GM23248 (cell line): ENCODE measurements around the gene ORMDL2. TPM values are rescaled to one million over a fixed set of nuclear protein-coding genes. Genes with fewer than 3 reads are reported as not detected.

Experiments
- DNase-seq: peaks from one replicate; pipeline ENCODE4 v3.0.0-alpha.2; 2015
- H2AFZ ChIP-seq: fragments of 200-600 bp; sonication (generic); 2 replicates; pipeline ENCODE4 v1.6.1; 2016; ENCODE audit warnings: antibody characterized with exemption
- H3F3A ChIP-seq: fragments of 200-600 bp; sonication (generic); 2 replicates; pipeline ENCODE4 v1.6.1; 2016; ENCODE audit warnings: mild to moderate bottlenecking, antibody characterized with exemption, mixed run types; ENCODE audit not compliant: insufficient read depth
- H3K27ac ChIP-seq: fragments of 200-600 bp; sonication (generic); 2 replicates; pipeline ENCODE4 v1.5.1; 2016; ENCODE audit warnings: mild to moderate bottlenecking
- H3K27me3 ChIP-seq: fragments of 200-600 bp; sonication (generic); replicated peaks from 2 replicates; pipeline ENCODE4 v1.6.1; 2016; ENCODE audit warnings: mild to moderate bottlenecking; ENCODE audit not compliant: insufficient read depth
- H3K36me3 ChIP-seq: fragments of 200-600 bp; sonication (generic); 2 replicates; pipeline ENCODE4 v1.6.1; 2016; ENCODE audit warnings: low read depth, mild to moderate bottlenecking
- H3K4me1 ChIP-seq: fragments of 200-600 bp; sonication (generic); 2 replicates; pipeline ENCODE4 v1.6.1; 2016; ENCODE audit warnings: mild to moderate bottlenecking; ENCODE audit not compliant: insufficient read depth
- H3K4me2 ChIP-seq: fragments of 200-600 bp; sonication (generic); one replicate; pipeline ENCODE4 v1.6.1; 2016; ENCODE audit warnings: mild to moderate bottlenecking; ENCODE audit not compliant: unreplicated experiment
- H3K4me3 ChIP-seq: fragments of 200-600 bp; sonication (generic); 2 replicates; pipeline ENCODE4 v1.5.1; 2016; ENCODE audit warnings: mild to moderate bottlenecking
- H3K79me2 ChIP-seq: fragments of 200-600 bp; sonication (generic); 2 replicates; pipeline ENCODE4 v1.6.1; 2016; ENCODE audit warnings: mild to moderate bottlenecking; ENCODE audit not compliant: insufficient read depth
- H3K9ac ChIP-seq: fragments of 200-600 bp; sonication (generic); 2 replicates; pipeline ENCODE4 v1.6.1; 2016; ENCODE audit warnings: mild to moderate bottlenecking
- H3K9me2 ChIP-seq: fragments of 200-600 bp; sonication (generic); 2 replicates; pipeline ENCODE4 v1.6.1; 2016; ENCODE audit warnings: mixed run types, mild to moderate bottlenecking, moderate library complexity; ENCODE audit not compliant: insufficient read depth
- H3K9me3 ChIP-seq: fragments of 200-600 bp; sonication (generic); one replicate; pipeline ENCODE4 v1.6.1; 2017; ENCODE audit warnings: low read depth
- H4K20me1 ChIP-seq: fragments of 200-600 bp; sonication (generic); 2 replicates; pipeline ENCODE4 v1.6.0; 2016; ENCODE audit not compliant: insufficient read depth
- EZH2 ChIP-seq: fragments of 200-600 bp; sonication (generic); IDR thresholded peaks from 2 replicates; pipeline ENCODE4 v1.6.1; 2018; ENCODE audit warnings: antibody characterized with exemption, mild to moderate bottlenecking; ENCODE audit not compliant: insufficient read depth, poor library complexity, severe bottlenecking
- EZH2phosphoT487 ChIP-seq: fragments of 200-600 bp; sonication (generic); IDR thresholded peaks from 2 replicates; pipeline ENCODE4 v1.6.1; 2018; ENCODE audit warnings: antibody characterized with exemption, moderate library complexity, mild to moderate bottlenecking, low read depth; ENCODE audit not compliant: insufficient read depth
- WGBS, 2 experiments: methylation state at CpG; one replicate each; pipeline ENCODE4 v1.1.6; 2015 to 2017; ENCODE audit warnings: low lambda C conversion rate in 2 of 2, low coverage in 1 of 2; ENCODE audit errors: missing lambda C conversion rate in 2 of 2; 5-methylcytosine and 5-hydroxymethylcytosine counted together
- in situ Hi-C: fragments of 300-500 bp; cut with MboI; formaldehyde crosslinking; loops from 2 replicates; pipeline ENCODE4 v1.15.0; 2020
- polyA plus RNA-seq: library from polyadenylated mRNA; unstranded; fragments of >200 nt; fragmentation: Nextera tagmentation; extraction: Ambion mirVana; gene quantifications from 2 replicates; pipeline ENCODE4 v1.2.1, GENCODE V29; 2016
- total RNA-seq: library from RNA; depleted of rRNA; stranded (reverse); fragments of >200 nt; shearing (Covaris generic); gene quantifications from 2 replicates; pipeline ENCODE4 v1.2.3, GENCODE V29; 2014

The ORMDL2 gene
- total and polyA plus RNA-seq, 2 experiments from 2014 or later: 21.7 to 87.7 TPM

DNA sequence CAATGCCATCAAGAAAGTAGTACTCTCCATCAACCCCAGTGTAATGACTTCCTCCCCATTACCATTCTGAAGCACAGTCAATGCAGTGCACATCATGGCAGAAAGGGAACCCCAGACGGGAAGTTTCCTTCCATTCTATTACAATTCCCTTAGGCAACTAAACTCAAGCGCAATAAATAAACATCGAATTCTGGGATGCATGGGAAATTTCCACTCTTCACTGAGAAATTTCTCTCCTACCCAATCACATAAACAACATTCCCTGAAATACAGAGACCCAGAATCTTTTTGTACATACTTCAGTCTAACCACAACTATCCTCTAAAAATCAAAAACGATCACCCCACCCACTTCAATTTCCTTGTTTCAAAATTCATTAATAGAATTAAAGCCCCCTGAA is 20.3 kb upstream of the ORMDL2 start:
- TF ChIP-seq EZH2 (no peak), EZH2phosphoT487 (no peak)
- Histone ChIP-seq H3K4me1 (no peaks in the 10 kb centered on the region), H3K79me2 (peaks cover 98% of the 10 kb centered on the region), H3K4me2 (no peak overlapping the region), H3K9me3 (no peaks in the 10 kb centered on the region), H3K27ac (no peak overlapping the region), H3K4me3 (no peak overlapping the region), H2AFZ (no peak overlapping the region), H3K9ac (no peak overlapping the region), H3K9me2 (no peaks in the 10 kb centered on the region), H3F3A (no peaks in the 10 kb centered on the region; the same call in 1 of the 2 replicates), H3K27me3 (no peaks in the 10 kb centered on the region), H4K20me1 (no peaks in the 10 kb centered on the region), H3K36me3 (peaks cover 74% of the 10 kb centered on the region)
- no peak for DNase-seq
- 82 to 88% methylated on average over 4 of the region's 4 CpGs for WGBS, 2 experiments
- in situ Hi-C loops: no loop called here

DNA sequence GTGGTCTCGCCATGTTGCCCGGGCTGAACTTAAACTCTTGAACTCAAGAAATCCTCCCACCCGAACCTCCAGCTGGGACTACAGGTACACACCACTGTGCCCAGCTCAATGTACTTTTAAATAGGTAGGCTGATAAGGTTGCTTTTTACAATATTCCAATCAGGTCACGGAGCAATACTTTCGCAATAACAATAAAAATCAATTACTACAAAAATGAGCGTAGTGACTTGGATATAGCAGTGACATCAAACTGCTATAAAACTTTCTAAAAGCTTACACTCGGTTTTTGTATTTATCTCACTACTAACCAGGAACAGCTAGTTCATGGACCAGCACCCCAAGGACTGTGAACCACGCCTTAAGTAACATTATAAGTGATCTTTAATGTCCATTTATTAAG is 10.9 kb upstream of the ORMDL2 start:
- H3K4me3 ChIP-seq: no peak overlapping the region
- H3K79me2 ChIP-seq: peaks cover 100% of the 10 kb centered on the region
- H3K27me3 ChIP-seq: no peaks in the 10 kb centered on the region
- no peaks in the 10 kb centered on the region for H3K9me2 ChIP-seq
- no peak overlapping the region for H2AFZ ChIP-seq
- H3K4me2 ChIP-seq: no peak overlapping the region
- no peaks in the 10 kb centered on the region for H3K4me1 ChIP-seq
- no peak for DNase-seq
- 0 out of 2 replicates have a peak, but pooled peaks cover 5% of the 10 kb centered on the region for H4K20me1 ChIP-seq
- TF ChIP-seq EZH2 (no peak), EZH2phosphoT487 (no peak)
- no peak overlapping the region for H3K9ac ChIP-seq
- in situ Hi-C loops: no loop called here
- no peaks in the 10 kb centered on the region for H3K9me3 ChIP-seq
- H3K27ac ChIP-seq: no peak overlapping the region
- no peaks in the 10 kb centered on the region; the same call in 1 of the 2 replicates for H3F3A ChIP-seq
- WGBS, 2 experiments: 97 to 98% methylated on average over 8 of the region's 8 CpGs
- H3K36me3 ChIP-seq: peaks cover 21% of the 10 kb centered on the region

DNA sequence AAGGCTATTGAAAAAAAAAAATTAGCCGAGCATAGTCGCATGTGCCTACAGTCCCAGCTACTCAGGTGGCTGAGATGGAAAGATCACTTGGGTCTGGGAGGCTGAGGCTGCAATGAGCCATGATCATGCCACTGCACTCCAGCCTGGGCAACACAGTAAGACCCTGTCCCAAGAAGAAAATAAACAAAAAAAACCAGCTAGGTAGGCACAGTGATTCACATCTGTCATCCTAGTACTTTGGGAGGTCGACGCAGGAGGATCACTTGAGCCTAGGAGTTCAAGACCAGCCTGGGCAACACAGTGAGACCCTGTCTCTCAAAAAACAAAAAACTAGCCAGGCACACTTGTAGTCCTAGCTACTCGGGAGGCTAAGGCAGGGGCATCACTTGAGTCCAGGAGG is 8.6 kb upstream of the ORMDL2 start:
- Histone ChIP-seq H3K36me3 (peaks cover 20% of the 10 kb centered on the region; the same call in 1 of the 2 replicates), H3K27ac (no peak overlapping the region), H4K20me1 (peaks cover 13% of the 10 kb centered on the region; the same call in 1 of the 2 replicates), H3K27me3 (no peaks in the 10 kb centered on the region), H3K4me3 (no peak overlapping the region), H3K4me1 (no peaks in the 10 kb centered on the region), H3K9ac (no peak overlapping the region), H3F3A (no peaks in the 10 kb centered on the region; the same call in 1 of the 2 replicates), H3K79me2 (peaks cover 100% of the 10 kb centered on the region), H3K9me3 (no peaks in the 10 kb centered on the region), H2AFZ (no peak overlapping the region), H3K9me2 (no peaks in the 10 kb centered on the region), H3K4me2 (no peak overlapping the region)
- DNase-seq: no peak
- TF ChIP-seq EZH2: no peak
- no peak for TF ChIP-seq EZH2phosphoT487
- in situ Hi-C loops: no loop called here
- 75 to 78% methylated on average over 5 of the region's 5 CpGs for WGBS, 2 experiments

DNA sequence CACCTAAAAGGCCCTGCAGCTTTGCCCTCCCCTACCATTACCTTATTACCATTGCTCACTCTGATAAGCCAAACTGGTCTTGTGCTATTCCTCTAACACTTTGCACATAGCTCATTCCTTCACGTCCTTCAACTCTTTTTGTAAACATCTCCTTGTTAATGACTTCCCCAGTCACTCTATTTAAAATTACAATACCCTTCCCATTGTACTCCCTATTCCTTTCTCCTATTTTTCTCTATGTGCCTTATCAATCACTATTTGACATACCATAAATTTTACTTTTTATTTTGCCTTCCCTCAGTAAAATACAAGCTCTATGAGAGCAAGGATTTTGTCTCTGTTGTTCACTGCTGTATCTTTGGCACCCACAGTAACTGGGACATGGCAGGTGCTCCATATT is 5.8 kb upstream of the ORMDL2 start:
- peaks cover 15% of the 10 kb centered on the region for H3K4me1 ChIP-seq
- no peaks in the 10 kb centered on the region for H3K27me3 ChIP-seq
- H3F3A ChIP-seq: peaks cover 10% of the 10 kb centered on the region; the same call in 1 of the 2 replicates
- no peaks in the 10 kb centered on the region for H3K9me2 ChIP-seq
- H3K9ac ChIP-seq: no peak overlapping the region
- peaks cover 13% of the 10 kb centered on the region; the same call in 1 of the 2 replicates for H4K20me1 ChIP-seq
- no peak overlapping the region for H3K4me2 ChIP-seq
- H3K4me3 ChIP-seq: no peak overlapping the region
- H3K79me2 ChIP-seq: peaks cover 100% of the 10 kb centered on the region
- H2AFZ ChIP-seq: no peak overlapping the region
- no peak overlapping the region for H3K27ac ChIP-seq
- TF ChIP-seq EZH2phosphoT487 (no peak), EZH2 (no peak)
- H3K36me3 ChIP-seq: peaks cover 17% of the 10 kb centered on the region; the same call in 1 of the 2 replicates
- 30 to 46% methylated on average over 1 of the region's 1 CpG for WGBS, 2 experiments
- no peaks in the 10 kb centered on the region for H3K9me3 ChIP-seq
- no peak for DNase-seq
- in situ Hi-C loops: no loop called here

- Histone ChIP-seq H3K9ac (no peak overlapping the region), H3K36me3 (0 out of 2 replicates have a peak, but pooled peaks cover 6% of the 10 kb centered on the region), H3F3A (peaks cover 22% of the 10 kb centered on the region), H2AFZ (no peak overlapping the region), H3K4me3 (no peak overlapping the region), H4K20me1 (peaks cover 11% of the 10 kb centered on the region; the same call in 1 of the 2 replicates), H3K27ac (no peak overlapping the region), H3K27me3 (no peaks in the 10 kb centered on the region), H3K4me2 (no peak overlapping the region), H3K9me2 (no peaks in the 10 kb centered on the region), H3K4me1 (peaks cover 23% of the 10 kb centered on the region), H3K79me2 (peaks cover 84% of the 10 kb centered on the region), H3K9me3 (no peaks in the 10 kb centered on the region)
- in situ Hi-C loops: no loop called here
- TF ChIP-seq EZH2: no peak
- TF ChIP-seq EZH2phosphoT487: no peak
- no peak for DNase-seq
Measured at GRCh38 chr12:55814257-55814656, 3.6 kb upstream of the ORMDL2 start.
